Keratinocyte (primary cell): Measurements from ENCODE around the gene EPHX1. TPM values are rescaled to one million over a fixed set of nuclear protein-coding genes. Genes with fewer than 3 reads are reported as not detected.
"Not testable (repeated sequence)": the region's sequence is repeated elsewhere in the genome, so short reads cannot be mapped to it uniquely, and the experiment has no call there.

Experiments
- DNase-seq: peaks from one replicate; pipeline ENCODE4 v3.0.0-alpha.2; 2011; ENCODE audit warnings: low read depth, missing footprints, low spot score
- FAIRE-seq: peaks from 2 replicates; lab custom pipeline; 2011; peaks lifted over from hg19 to GRCh38; lab: Jason Lieb, UNC
- H2AFZ ChIP-seq: 2 replicates; pipeline ENCODE4 v1.6.0; 2012; ENCODE audit warnings: low read length, control low read depth, inconsistent platforms; ENCODE audit not compliant: control insufficient read depth
- H3K27ac ChIP-seq: 2 replicates; pipeline ENCODE4 v1.5.1; 2011; ENCODE audit warnings: low read length; ENCODE audit not compliant: control insufficient read depth, insufficient read depth
- H3K27me3 ChIP-seq: 3 replicates; pipeline ENCODE4 v1.6.0; 2011; ENCODE audit warnings: low read length; ENCODE audit not compliant: control insufficient read depth, insufficient read depth; ENCODE audit errors: extremely low read depth
- H3K36me3 ChIP-seq, 2 experiments: 2 replicates in 1 of 2; 3 replicates in 1 of 2; pipeline ENCODE4 v1.5.1; 2011; ENCODE audit warnings: low read length in 2 of 2, mild to moderate bottlenecking in 1 of 2; ENCODE audit not compliant: control insufficient read depth in 2 of 2, insufficient read depth in 2 of 2; ENCODE audit errors: extremely low read depth in 1 of 2
- H3K4me1 ChIP-seq: 3 replicates; pipeline ENCODE4 v1.5.1; 2011; ENCODE audit warnings: low read length; ENCODE audit not compliant: control insufficient read depth, insufficient read depth; ENCODE audit errors: extremely low read depth
- H3K4me2 ChIP-seq: 3 replicates; pipeline ENCODE4 v1.6.0; 2011; ENCODE audit warnings: low read depth, low read length; ENCODE audit not compliant: control insufficient read depth, insufficient read depth; ENCODE audit errors: extremely low read depth
- H3K4me3 ChIP-seq, 3 experiments: fragments of 200-600 bp in 1 of 3; sonication (generic) in 1 of 3; 2 replicates in 2 of 3; 3 replicates in 1 of 3; pipeline ENCODE4 v1.5.1; 2011 to 2016; ENCODE audit warnings: low read length in 3 of 3, mild to moderate bottlenecking in 3 of 3, control low read depth in 2 of 3, inconsistent platforms in 1 of 3, low read depth in 1 of 3, mixed read lengths in 1 of 3, mixed run types in 1 of 3, moderate library complexity in 1 of 3; ENCODE audit not compliant: control insufficient read depth in 2 of 3, insufficient read depth in 2 of 3; ENCODE audit errors: extremely low read depth in 1 of 3
- H3K79me2 ChIP-seq: 2 replicates; pipeline ENCODE4 v1.6.0; 2012; ENCODE audit warnings: low read length; ENCODE audit not compliant: control insufficient read depth, insufficient read depth
- H3K9ac ChIP-seq: 3 replicates; pipeline ENCODE4 v1.6.0; 2011; ENCODE audit warnings: low read length; ENCODE audit not compliant: control insufficient read depth, insufficient read depth; ENCODE audit errors: extremely low read depth
- H3K9me1 ChIP-seq: 3 replicates; pipeline ENCODE4 v1.6.0; 2011; ENCODE audit warnings: low read length; ENCODE audit not compliant: control insufficient read depth, insufficient read depth; ENCODE audit errors: extremely low read depth
- H3K9me3 ChIP-seq: 2 replicates; pipeline ENCODE4 v1.5.1; 2012; ENCODE audit warnings: low read depth, low read length; ENCODE audit not compliant: control insufficient read depth
- H4K20me1 ChIP-seq: 3 replicates; pipeline ENCODE4 v1.6.0; 2011; ENCODE audit warnings: low read length; ENCODE audit not compliant: control insufficient read depth, insufficient read depth; ENCODE audit errors: extremely low read depth
- EZH2 ChIP-seq: IDR thresholded peaks from one replicate; pipeline ENCODE4 v1.6.1; 2012; ENCODE audit warnings: inconsistent platforms, mild to moderate bottlenecking, low read length, moderate library complexity
- dilution Hi-C: fragments of 300-500 bp; cut with MboI; formaldehyde crosslinking; loops from one replicate; pipeline ENCODE4 v1.7.0; 2020; ENCODE audit warnings: low sequenced_read_pairs; ENCODE audit not compliant: extremely low pct_ligation_motif_present
- polyA plus RNA-seq, 5 experiments: library from polyadenylated mRNA; depleted of rRNA in 3 of 5; stranded (reverse) in 3 of 5; stranded (forward) in 1 of 5; unstranded in 1 of 5; fragments of >200 nt; gene quantifications; 1 replicate in 1 of 5; 2 replicates in 3 of 5; 3 replicates in 1 of 5; pipeline versions ENCODE4 v1.2.1 to v1.2.3, GENCODE V29; 2011 to 2012; ENCODE audit warnings: missing spikeins in 2 of 5, low read depth in 1 of 5, low replicate concordance in 1 of 5
- TF ChIP-seq, protein P1 (sequence below), 3 experiments: IDR thresholded peaks in 1 of 3; conservative IDR thresholded peaks in 1 of 3; optimal IDR thresholded peaks in 1 of 3; 2 replicates in 2 of 3; 3 replicates in 1 of 3; pipeline versions ENCODE3 to v1.5.1; 2011; ENCODE audit warnings: low read length in 3 of 3, mild to moderate bottlenecking in 3 of 3, moderate library complexity in 2 of 3, control low read depth in 1 of 3, inconsistent platforms in 1 of 3; ENCODE audit not compliant: insufficient read depth in 2 of 3; ENCODE audit errors: extremely low read depth in 1 of 3

Gene EPHX1
- polyA plus RNA-seq, 1 donor (not counting 4 experiments of a cell fraction or from before 2014, with no cell fraction given) = 6.4 TPM

GRCh38 chr1:225801146-225801545 is 8.8 kb upstream of the EPHX1 start:
- H3K9me3 ChIP-seq, dilution Hi-C loops, H3K4me1 ChIP-seq, H3K4me2 ChIP-seq, H3K9ac ChIP-seq, H3K9me1 ChIP-seq, H2AFZ ChIP-seq, FAIRE-seq, DNase-seq, H3K27ac ChIP-seq, H3K36me3 ChIP-seq, H3K4me3 ChIP-seq, H3K27me3 ChIP-seq, H4K20me1 ChIP-seq, H3K79me2 ChIP-seq: not testable (repeated sequence)

DNA sequence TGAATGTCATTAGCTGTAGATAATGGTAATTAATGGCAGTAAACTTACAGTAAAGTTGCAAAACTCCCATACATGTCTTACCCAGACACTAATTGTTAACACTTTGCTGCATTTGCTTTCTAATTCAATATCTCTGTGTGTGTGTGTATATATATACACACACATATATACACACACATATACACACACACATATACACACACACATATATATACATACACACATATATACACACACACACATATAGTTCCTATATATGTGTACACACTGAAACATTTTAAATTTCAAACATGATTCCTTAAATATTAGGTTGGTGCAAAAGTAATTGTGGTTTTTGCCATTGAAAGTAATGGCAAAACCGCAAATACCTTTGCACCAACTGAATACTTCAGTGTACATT is 3.7 kb upstream of the EPHX1 start:
- no peak for DNase-seq
- no peak overlapping the region for H2AFZ ChIP-seq
- H3K4me1 ChIP-seq = no peaks in the 10 kb centered on the region
- no peaks in the 10 kb centered on the region for H4K20me1 ChIP-seq
- no peaks in the 10 kb centered on the region for H3K79me2 ChIP-seq
- no peak for FAIRE-seq
- H3K27ac ChIP-seq = no peak overlapping the region
- no peaks in the 10 kb centered on the region for H3K36me3 ChIP-seq
- H3K9me3 ChIP-seq = no peaks in the 10 kb centered on the region
- TF ChIP-seq, protein P1, sequence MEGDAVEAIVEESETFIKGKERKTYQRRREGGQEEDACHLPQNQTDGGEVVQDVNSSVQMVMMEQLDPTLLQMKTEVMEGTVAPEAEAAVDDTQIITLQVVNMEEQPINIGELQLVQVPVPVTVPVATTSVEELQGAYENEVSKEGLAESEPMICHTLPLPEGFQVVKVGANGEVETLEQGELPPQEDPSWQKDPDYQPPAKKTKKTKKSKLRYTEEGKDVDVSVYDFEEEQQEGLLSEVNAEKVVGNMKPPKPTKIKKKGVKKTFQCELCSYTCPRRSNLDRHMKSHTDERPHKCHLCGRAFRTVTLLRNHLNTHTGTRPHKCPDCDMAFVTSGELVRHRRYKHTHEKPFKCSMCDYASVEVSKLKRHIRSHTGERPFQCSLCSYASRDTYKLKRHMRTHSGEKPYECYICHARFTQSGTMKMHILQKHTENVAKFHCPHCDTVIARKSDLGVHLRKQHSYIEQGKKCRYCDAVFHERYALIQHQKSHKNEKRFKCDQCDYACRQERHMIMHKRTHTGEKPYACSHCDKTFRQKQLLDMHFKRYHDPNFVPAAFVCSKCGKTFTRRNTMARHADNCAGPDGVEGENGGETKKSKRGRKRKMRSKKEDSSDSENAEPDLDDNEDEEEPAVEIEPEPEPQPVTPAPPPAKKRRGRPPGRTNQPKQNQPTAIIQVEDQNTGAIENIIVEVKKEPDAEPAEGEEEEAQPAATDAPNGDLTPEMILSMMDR (optimal IDR thresholded peaks at IDR 0.05 in 1 of 3, IDR thresholded peaks at IDR 0.05 in 1 of 3, conservative IDR thresholded peaks at IDR 0.05 in 1 of 3; ENCODE audit: extremely low read depth in 1 of 3, insufficient read depth in 2 of 3, low read length in 3 of 3) = no peak
- TF ChIP-seq EZH2 = no peak
- H3K9me1 ChIP-seq = no peaks in the 10 kb centered on the region
- H3K27me3 ChIP-seq = no peaks in the 10 kb centered on the region
- H3K4me3 ChIP-seq = no peak overlapping the region
- no peak overlapping the region for H3K9ac ChIP-seq
- no peak overlapping the region for H3K4me2 ChIP-seq
- dilution Hi-C loops = no loop called here

GRCh38 chr1:225806736-225807135 is 3.2 kb upstream of the EPHX1 start:
- H3K27ac ChIP-seq, H2AFZ ChIP-seq, H3K79me2 ChIP-seq, H3K4me1 ChIP-seq, dilution Hi-C loops, H3K27me3 ChIP-seq, H3K36me3 ChIP-seq, H3K9ac ChIP-seq, H4K20me1 ChIP-seq, H3K9me3 ChIP-seq, FAIRE-seq, H3K4me2 ChIP-seq, H3K9me1 ChIP-seq, DNase-seq, H3K4me3 ChIP-seq: not testable (repeated sequence)
